GM19238 (cell line): ENCODE measurements around the gene PPP1R16B.
A peak's percentile ranks its signal among the peaks of the same experiment; 100 is the strongest.

ENCODE experiments used
- DNase-seq: peaks from one replicate; pipeline ENCODE4 v3.0.0; 2011; ENCODE audit warnings: low spot score; ENCODE audit not compliant: insufficient read length

PPP1R16B gene

DNA sequence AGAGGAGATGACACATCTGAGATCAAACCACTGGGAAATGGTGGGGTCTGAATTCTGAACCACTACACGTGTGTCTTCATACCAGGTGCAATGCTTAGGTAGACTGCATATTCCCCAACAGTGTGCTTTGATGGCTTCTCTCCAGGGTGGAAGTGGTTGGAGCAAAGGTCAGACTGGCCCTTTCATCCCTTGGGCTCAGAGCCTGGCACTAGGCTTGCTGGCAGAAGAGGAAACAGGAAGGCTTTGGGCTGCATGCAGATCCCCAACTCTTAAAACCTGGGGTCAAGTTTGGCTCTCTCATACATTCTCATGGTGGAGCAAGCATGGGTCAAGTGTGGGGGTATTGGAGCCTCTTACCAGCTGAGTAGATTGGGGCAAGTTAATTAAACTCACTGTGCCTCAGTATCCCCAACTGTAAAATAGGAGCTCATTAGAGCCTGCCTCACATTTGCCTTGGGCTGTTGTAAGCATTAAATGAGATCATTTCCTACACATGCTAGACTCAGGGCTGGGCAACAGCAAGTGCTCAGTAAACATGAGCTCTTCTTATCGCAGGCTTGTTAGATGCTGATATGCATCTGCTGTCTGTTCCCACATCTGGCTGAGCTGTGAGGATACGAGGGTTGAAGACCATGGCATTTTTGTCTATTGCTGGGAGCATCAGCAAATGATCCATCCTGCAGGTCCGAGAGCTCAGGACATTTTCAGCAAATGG lies 69.1 kb downstream of the PPP1R16B start:
- no peak for DNase-seq

DNA sequence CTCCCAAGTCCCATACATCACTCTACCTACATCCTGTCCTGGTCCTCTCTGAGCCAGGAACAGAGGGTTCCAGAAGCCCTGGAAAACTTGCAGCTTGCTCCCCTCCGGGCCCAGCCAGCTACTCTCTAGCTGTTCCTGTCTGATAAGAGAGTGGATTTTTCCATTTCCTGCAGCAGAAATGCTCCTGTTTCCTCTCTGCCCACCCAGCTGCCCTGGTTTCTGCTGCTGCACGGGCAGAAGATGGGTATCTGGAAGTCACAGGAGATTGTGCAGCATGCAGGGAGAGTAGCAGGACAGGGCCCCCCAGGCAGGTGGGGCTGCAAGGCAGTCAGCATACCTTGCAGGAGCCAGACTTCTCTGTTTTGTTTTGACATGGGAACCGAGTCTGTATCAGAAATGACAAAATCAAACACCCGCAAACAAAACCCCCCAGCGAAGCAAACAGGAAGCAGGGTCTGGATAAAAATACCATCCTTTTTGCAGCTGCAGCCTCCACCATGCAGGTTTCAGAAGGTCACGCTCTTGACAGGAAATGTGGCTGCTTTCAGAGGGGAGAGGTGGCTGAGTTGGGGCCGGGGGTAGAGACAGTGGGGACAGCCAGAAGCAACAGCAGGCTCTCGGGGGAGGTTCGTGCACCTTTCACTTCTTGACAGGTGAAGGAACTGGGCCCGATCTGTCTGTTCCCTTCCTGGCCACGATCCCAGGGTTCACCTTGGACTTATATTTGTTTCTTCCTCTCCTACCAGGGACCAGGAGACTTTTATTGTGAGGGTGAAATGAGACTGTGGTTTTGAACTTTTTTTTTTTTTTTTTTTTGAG lies 69.9 kb downstream of the PPP1R16B start:
- peak; percentile 79 for DNase-seq

DNA sequence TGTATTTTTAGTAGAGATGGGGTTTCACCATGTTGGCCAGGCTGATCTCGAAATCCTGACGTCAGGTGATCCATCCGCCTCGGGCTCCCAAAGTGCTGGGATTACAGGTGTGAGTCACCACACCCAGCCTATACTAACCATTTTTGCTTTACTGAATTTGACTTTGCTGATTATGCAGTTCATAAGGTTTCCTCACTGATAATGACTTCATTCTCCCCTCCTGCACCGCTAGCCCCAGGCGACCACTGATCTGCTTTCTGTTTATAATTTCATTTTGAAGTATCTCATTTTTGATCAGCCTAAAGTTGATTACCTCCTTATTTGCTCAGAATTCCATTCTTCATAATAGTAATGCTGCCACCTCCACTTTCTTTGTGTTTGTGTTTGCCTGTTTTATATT lies 72.0 kb downstream of the PPP1R16B start:
- DNase-seq, result no peak

DNA sequence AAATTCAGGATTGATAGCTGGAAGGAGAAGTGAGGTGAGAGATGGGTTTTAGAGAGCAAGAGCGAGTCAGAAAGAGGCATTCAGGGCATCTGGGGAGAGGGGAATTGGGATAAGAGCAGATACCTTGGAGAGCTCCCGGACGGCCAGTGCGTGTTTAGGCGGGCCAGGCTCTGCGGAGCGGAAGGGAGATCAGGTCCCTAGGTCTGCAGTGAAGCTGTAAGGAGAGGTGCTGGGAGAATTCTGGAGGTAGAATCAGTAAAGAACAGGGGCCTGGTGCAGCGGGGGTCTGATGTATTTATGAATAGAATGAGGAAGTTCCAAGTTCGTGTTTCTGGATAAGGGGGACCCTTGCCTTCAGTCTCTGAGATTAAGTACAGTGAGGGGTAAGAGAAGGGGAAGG lies 73.4 kb downstream of the PPP1R16B start:
- DNase-seq, result no peak

DNA sequence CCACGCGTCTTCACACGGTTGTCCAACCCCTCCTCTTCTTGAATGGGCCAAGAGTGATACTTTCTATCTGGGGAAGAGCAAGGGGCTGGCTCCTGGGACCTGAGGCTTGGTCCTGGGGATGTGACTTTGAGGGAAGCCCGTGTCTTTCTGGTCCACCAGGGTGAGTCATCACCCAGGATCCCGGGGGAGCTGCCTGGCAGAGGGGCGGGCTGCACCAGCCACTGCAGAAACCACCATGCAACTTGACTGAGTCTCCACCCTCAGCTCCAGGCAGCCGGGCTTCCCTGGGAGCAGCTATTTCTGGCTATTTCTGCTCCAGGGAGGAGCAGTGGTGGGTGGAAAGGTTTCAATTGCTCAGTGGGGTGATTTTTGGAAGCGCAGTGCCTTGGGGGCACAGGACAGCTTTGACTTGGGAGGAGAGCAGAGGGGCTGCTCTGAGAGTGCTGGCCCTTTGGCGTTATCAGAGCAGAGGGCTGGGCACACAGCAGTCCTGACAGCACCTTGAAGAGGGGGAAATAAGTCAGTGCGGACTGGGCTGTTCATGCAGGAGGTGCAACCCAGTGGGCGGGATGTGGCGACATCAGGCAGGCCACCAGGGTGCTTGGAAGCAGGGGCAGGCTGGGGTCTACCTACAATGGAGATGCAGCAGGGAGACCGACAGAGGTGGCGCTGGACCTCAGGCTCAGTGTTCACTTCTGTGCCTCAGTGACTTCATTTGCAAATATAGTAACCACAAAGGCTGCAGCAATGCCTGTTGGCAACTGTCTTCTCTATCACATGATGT lies 75.6 kb downstream of the PPP1R16B start:
- no peak for DNase-seq

DNA sequence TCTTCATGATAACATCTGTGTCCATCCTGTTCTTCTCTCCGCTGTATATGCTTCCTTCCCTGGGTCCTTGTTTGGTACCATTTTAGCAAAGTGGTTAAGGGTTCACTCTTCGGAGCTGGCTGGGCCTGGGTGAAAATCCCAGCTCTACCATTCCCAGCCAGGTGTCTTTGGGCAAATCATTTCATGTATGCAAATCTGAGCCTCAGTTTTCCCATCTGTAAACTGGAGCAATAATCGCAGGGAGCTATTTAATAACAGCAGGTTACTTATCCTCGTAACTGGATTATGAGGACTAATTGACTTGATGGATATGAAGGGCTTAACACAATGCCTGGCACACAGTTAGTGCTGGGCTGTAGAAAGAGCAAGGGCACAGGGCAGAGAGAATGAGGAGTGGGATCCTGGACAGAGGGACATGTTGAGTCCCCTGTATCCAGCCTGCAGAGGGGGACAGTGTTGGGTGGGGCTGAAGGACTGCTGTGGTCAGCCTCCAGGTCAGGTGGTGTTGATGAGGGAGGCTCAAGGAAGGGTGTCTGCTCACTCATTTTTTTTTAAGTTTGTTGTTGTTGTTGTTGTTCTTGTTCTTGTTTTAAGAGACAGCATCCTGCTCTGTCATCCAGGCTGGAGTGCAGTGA lies 76.4 kb downstream of the PPP1R16B start:
- DNase-seq, result no peak

DNA sequence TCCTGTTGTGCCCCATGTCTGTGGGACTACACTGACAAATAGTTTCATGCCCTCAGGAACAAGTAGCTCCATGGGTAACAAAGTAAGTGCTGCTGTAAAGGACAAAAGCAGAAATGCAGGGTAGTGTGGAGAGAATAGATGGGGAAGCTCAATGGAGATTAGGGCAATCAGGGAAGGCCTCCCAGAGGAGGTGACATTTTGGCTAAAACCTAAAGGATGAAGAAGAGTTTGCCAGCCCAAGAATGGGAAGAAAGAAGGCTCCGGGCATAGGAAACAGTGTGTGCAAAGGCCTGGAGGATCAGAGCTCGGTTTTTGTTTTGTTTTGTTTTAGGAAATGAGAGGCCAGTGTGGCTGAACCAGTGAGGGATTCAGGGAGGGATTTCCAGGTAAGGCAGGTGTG lies 77.1 kb downstream of the PPP1R16B start:
- DNase-seq, result no peak

DNA sequence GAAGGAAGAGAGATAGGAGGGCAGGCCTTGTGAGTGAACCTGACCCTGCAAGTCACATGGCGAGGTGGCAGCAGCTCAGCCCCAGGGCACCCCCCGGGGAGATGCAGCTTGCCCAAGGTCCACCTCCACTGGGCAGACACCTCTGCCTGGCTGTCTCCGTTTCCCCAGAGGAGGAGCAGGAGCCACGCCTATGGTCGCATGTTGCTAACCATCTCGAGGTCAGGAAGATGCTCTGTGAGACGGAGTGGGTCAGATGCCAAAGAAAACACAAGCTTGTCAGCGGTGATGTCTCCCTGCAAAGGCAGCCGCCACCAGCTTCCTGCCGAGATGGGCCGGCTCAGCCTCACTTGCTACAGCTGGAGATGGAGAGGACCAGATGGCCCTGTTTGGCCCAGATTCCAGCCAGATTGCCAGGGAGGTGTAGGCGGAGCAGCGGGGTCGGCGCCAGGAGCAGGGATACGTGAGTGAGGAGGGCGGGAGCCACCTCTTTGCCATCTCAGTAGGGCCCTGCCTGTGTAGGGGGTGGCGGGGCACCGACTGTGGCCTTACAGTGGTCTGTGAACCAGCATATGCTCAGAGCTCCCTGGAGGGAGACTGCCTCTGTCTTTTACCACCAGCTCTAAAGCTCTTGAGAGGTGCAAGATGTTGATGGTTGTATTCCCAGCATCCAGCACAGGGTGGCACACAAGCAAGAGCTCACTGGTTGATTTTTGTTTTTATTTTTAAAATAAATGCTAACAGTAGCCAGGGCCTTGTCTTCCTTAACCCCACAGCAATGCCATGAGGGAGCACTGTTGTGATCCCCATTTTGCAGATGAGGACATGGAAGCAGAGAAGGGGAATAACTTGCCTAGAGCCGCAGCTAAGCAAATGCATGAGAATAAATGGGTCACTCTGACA lies 77.8 kb downstream of the PPP1R16B start:
- no peak for DNase-seq

DNA sequence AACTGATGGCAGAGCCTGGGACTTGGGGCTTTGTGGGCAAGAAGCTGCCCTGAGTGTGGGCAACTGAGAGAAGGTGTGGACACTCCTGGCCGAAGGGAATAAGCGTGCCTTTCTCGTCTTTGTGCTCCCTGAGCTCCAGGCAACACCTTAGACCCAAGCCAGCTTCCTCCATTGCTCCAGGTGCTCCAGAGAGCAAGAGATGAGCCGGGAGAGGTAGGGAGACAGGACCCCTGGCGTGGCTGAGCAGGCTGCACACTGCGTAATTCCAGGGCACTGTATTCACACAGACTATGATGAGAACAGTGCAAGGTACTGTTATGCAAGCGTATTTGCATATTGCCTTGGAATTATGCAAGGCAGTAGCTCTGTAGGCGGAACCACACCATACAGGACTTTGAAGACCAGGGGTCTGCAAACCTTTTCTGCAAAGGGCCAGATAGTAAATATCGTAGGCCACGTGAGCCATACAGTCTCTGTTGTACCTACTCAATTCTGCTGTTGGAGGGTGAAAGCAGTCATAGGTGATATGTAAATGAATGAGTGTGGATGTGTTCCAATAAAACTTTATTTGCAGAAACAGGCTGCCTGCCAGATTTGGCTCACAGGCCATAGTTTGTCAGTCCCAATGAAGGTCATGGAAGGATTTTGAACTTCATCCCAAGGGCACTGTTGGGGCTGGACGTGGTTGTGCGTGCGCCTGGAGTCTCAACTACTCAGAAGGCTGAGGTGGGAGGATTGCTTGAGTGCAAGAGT lies 78.7 kb downstream of the PPP1R16B start:
- DNase-seq, result no peak

DNA sequence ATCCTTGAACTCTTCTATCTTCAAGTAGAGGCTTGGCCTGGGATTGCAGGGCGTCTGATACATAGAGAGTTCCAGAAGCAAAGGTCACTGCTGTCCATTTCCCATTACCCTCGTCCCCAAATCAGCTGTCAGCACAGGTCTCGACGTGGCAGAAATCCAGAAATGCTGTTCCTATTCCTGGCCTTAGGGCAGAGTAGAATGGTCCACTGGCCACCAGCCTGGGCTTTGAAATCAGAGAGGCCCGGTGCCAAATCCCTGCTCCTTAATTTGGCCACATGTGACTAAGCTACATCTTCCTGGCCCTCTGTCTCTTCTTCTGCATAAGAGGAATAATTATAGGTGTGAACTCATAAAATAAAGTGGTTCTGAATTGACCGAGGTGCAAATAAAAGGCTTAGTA lies 79.9 kb downstream of the PPP1R16B start:
- no peak for DNase-seq

DNA sequence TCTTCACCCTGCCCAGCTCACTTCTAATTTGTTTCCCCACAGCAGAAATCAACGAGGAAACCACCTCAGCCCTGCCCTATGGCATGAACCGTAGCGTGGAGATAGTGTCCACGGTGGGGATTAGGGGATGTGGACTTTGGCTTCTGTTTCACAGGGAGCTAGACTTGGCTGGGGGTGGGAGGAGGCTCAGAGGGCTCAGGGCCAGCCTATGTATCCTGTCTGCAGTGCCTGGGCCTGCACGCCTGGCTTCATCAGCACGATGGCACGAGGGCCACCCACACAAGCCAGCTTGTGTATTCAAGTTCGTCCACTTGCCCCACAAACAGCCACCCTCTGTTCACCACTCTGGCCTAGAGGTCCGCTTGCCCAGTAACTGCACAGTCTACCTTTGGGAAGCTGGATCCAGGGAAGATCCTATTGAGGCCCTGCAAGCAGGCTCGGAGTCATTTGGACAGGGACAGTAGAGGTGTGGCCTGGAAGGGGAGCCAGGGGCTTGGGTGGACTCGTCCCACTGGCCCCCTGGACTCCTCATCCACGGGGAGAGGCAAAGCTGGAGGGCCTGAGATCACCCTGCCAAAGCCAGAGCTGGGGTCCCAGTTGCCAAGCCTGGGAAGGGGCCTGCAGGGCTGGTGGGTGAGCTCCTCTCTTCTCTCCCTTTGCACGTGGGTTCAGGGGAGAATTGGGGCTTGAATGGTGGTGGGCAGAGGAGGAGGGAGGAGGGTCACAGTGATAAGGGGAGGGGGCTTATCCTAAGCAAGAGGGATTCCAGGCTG lies 82.7 kb downstream of the PPP1R16B start:
- DNase-seq, result no peak

DNA sequence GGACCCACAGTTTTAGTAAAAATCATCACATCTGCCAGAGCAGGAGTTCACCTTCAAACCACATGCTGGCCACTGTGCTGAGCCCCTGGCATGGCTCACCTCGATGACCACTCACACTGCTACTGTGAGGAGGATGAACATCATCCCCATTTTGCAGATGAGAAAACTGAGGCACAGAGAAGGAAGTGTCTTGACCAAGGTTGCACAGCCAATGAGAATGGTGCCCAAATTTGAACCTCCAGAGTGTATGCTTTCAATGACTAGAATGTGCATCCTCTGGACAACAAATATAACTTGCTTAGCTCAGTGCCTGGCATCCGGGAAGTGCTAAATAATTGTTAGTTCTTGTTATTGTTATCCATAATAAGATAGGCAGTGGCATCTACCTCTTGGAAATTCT lies 83.6 kb downstream of the PPP1R16B start:
- no peak for DNase-seq

DNA sequence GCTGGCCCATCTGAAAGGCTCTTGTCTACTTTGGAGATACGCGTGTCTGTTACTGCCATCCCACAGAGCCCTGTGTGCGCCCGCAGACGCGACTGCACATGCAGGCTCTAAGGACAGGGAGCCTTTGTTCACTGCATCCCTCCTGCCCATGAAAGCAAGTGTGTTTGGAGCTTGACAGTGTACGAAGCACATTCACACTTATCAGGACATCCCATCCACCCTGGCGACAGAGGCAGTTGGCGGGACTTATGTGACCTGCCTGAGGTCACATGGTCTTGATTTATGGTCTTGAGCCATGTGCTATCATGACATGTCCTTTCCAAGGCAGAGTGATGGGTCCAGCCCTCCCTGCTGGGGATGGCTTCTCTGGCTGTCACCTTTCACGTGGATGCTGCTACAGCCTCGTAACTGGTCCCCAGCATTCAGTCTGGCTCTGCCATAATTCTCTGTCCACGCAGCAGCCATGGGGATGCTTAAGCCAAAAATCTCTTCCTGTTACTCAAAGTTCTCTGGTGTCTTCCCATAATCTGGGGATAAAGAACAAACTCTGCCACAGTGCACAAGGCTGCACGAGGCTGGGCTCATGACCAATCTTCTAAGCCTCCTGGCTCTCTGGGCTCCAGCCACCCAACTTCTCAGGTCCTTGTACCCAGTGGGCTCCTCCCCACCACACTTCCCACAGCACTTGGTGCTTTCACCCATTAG lies 84.4 kb downstream of the PPP1R16B start:
- DNase-seq, result no peak

DNA sequence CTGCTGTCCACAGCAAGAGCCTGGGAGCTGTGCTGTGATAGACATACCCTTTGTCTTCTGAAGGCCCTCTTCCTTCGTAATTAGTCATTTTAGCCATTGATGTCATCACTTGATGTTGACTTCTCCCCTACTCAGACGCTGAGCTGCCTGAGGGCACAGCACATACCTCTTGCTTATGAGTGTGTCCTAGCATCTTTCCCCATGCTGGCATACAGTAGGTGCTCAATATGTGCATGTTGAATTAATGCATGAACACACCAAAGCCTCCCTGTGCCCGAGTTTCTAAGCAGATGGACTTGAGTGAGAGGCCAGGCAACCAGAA lies 85.0 kb downstream of the PPP1R16B start:
- no peak for DNase-seq

DNA sequence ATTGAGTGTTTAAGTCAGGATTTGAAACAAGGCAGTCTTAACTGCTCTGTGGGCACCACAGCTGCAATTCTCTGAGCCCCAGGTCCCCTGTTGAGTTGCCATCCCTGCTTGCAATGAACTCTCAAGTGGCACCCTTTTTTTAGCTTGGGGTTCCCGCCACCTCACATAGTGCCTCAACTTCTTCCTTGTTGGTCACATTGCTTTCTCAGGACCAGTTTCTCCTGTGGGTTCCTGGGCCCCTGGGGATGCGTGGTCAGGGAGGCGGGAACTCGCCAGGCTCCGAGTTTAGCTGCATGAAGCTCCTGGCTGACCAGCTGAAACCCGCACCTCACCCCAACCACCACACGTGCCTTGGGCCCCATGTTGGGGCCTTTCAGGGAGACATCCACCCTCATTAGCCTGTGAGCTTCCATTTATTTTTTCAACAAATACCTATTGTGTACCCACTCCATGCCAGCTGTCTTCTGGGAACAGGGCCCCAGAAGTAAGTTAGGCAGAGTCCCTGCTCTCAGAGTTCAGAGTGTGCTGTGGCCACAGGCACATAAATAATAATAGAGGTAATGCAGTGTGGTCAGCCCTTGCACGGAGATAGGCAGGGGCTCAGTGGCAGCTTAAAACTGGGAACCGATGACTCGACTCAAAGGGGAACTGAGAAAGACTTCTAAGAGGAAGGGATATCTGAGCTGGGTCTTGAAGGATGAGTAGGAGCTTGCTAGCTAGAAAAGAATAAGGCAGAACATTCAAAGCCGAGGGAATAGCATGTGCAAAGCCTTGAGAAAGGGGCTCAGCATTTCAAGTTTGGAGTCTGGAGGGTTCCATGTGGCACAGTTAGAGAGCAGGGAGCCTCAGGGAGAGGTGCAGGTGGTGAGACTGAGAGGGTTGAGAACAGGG lies 86.8 kb downstream of the PPP1R16B start:
- DNase-seq, result peak; percentile 37

DNA sequence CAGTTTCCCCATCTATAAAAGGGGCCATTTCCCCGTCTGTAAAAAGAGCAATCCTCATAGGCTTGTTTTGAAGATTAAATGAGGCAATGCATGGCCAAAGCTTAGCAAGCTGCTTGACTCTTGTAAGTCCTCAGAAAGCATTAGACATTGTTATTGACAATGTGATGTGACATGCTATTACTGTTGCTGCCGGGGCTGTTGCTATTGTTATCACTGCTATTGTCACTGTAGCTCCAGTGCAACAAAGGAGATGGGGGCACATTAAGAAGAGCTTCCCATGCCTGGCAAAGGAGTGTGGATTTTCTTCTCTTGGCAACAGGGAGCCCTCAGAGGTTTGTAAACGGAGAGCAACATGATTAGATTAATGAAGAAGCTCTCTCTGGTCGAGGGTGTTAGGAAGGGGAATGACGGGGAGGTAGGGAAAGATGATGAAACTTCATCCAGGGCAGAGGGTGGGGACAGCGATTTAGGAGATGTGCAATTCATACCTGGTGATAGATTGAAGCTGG lies 87.6 kb downstream of the PPP1R16B start:
- no peak for DNase-seq

DNA sequence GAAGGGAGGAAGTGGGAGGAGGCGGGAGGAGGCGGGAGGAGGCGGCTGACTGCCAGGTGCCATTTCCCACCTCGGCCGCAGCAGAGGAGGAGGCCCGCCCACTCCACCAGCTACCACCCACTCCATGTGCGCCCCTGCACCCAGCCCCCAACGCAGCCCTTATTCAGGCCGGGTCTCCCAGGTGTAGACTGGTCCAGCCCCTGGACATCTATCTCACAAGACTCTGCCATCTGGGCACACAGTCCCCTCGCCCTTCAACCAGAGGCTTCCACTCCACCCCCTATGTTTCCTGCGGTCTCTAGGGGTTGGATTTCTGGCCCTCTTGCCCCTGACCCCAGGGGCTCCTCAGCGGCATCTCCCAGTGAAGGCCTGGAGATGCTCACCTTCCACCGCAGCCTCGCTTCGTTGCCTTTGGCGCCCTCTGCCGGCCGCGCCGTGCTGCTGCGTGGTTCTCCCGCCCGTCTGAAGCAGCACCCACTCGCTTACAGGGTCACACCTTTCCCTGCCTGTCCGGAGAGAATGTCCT lies 88.1 kb downstream of the PPP1R16B start:
- peak; percentile 85 for DNase-seq
